Activated CD4-positive, alpha-beta memory T cell treated with anti-CD3 and anti-CD28 coated beads, Interleukin-2, amount 10 ng/mL, durations not matched to agents 7 days and 5 days (primary cell): ENCODE results near the gene ARL10. TPM values are rescaled to one million over a fixed set of nuclear protein-coding genes. Genes with fewer than 3 reads are reported as not detected.

ENCODE experiments used
- CTCF ChIA-PET: fragments of 350-600 bp; sonication (Branson Sonifier 250); formaldehyde crosslinking; loops from one replicate; lab custom pipeline; 2021; ENCODE audit warnings: antibody characterized with exemption, inconsistent platforms; lab: Charles Lee
- POLR2A ChIA-PET: fragments of 350-600 bp; sonication (Branson Sonifier 250); formaldehyde crosslinking; loops from one replicate; lab custom pipeline; 2021; ENCODE audit warnings: antibody characterized with exemption; lab: Charles Lee
- DNase-seq: peaks from one replicate; pipeline ENCODE4 v3.0.0-alpha.2; 2020
- H3K27ac Mint-ChIP-seq: one replicate; pipeline ENCODE4 v1.8.0; 2021; ENCODE audit warnings: mild to moderate bottlenecking, mixed read lengths
- H3K27me3 Mint-ChIP-seq: one replicate; pipeline ENCODE4 v1.8.0; 2021; ENCODE audit warnings: mixed read lengths
- H3K36me3 Mint-ChIP-seq: one replicate; pipeline ENCODE4 v1.8.0; 2021; ENCODE audit warnings: low read depth, mixed read lengths
- H3K4me1 Mint-ChIP-seq: one replicate; pipeline ENCODE4 v1.8.0; 2021; ENCODE audit warnings: mixed read lengths
- H3K4me3 Mint-ChIP-seq: one replicate; pipeline ENCODE4 v1.8.0; 2021; ENCODE audit warnings: mild to moderate bottlenecking, mixed read lengths
- H3K9me3 Mint-ChIP-seq: one replicate; pipeline ENCODE4 v1.8.0; 2021; ENCODE audit warnings: mixed read lengths
- total RNA-seq, 2 experiments: library from RNA; stranded (reverse); gene quantifications; one replicate each; pipeline ENCODE4 v1.2.3, GENCODE V29; 2021

Gene ARL10
- total RNA-seq, 2 experiments from 2014 or later, result 6.5 TPM

DNA sequence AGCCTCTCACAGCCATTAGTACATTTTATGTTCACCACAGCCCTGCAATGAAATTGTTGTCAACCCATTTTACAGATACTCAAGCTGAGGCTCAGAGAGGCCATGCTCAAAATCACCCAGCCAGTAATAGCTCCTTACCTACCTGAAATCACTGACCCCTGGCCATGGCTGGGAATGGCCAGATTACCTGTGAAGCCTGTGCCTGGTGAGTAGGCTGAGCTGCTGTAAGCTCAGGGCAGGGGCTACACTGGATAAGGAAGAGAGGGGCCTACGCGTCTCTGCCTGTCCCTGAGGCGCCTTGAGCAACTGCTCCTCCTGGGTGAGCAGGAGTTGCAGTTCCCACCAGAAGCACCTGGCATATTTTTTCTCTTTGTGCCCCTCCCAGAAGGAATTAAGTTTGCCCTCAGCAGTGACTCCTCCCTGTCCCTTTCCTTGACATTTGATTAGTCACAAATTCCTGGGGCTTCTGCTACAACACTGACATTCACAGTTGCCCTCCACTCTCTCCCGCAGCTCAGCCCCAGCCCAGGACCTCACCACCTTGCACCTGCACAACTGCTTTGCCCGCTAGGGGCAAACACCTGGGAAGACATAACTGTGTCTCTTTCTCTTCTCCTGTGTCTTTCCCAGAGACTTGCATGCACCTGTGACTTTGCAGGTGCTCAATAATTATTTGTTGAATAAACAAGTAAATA, 45.3 kb downstream of the ARL10 start:
- ChIA-PET CTCF (interaction anchor here (0.7 to 1.3 kb wide), 3 partner anchors 187 to 680 kb away, joined by 3 read pairs; no protein-coding TSS in a partner anchor), POLR2A (interaction anchor here (1.4 kb wide), 1 partner anchor 38 kb away, joined by 4 read pairs; the partner anchor contains the start of gene FAF2)
- no peaks in the 10 kb centered on the region for H3K27me3 Mint-ChIP-seq
- H3K36me3 Mint-ChIP-seq, result peaks cover 15% of the 10 kb centered on the region
- H3K9me3 Mint-ChIP-seq, result no peaks in the 10 kb centered on the region
- no peak overlapping the region for H3K4me3 Mint-ChIP-seq
- DNase-seq, result no peak
- H3K27ac Mint-ChIP-seq, result no peak overlapping the region
- H3K4me1 Mint-ChIP-seq, result peaks cover 34% of the 10 kb centered on the region

- ChIA-PET CTCF (no interaction called here), POLR2A (interaction anchor here (1.0 kb wide), 1 partner anchor 183 kb away, joined by 3 read pairs; no protein-coding TSS in a partner anchor)
- Mint-ChIP-seq H3K27ac (no peak overlapping the region), H3K27me3 (no peaks in the 10 kb centered on the region), H3K4me1 (peaks cover 43% of the 10 kb centered on the region), H3K36me3 (peaks cover 9% of the 10 kb centered on the region), H3K9me3 (no peaks in the 10 kb centered on the region), H3K4me3 (no peak overlapping the region)
- DNase-seq, result no peak
These were observed 47.4 kb downstream of the ARL10 start for GRCh38 chr5:176412517-176413254.

DNA sequence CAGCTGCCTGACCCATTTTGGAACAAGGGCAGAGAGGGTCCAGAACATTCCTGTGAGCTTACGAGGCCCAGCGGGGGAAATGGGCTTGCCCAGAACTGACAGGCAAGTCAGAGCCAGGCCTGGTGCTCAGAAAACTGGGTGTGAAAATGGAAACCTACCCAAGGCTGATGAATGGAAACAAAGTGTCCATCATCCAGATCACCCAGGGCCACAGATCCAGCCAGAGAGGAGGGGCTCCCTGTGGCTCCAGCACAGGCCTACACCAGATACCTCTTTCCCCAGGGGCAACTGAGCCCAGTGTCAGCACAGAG, 47.9 kb downstream of the ARL10 start:
- Mint-ChIP-seq H3K27ac (no peak overlapping the region), H3K4me3 (no peak overlapping the region), H3K9me3 (no peaks in the 10 kb centered on the region), H3K36me3 (peaks cover 6% of the 10 kb centered on the region), H3K27me3 (no peaks in the 10 kb centered on the region), H3K4me1 (peaks cover 43% of the 10 kb centered on the region)
- no peak for DNase-seq
- CTCF ChIA-PET, result interaction anchor here (1.1 kb wide), 1 partner anchor 160 kb away, joined by 3 read pairs; no protein-coding TSS in a partner anchor
- POLR2A ChIA-PET, result interaction anchor here (1.0 to 1.5 kb wide), 2 partner anchors 118 to 183 kb away, joined by 3 read pairs; no protein-coding TSS in a partner anchor

DNA sequence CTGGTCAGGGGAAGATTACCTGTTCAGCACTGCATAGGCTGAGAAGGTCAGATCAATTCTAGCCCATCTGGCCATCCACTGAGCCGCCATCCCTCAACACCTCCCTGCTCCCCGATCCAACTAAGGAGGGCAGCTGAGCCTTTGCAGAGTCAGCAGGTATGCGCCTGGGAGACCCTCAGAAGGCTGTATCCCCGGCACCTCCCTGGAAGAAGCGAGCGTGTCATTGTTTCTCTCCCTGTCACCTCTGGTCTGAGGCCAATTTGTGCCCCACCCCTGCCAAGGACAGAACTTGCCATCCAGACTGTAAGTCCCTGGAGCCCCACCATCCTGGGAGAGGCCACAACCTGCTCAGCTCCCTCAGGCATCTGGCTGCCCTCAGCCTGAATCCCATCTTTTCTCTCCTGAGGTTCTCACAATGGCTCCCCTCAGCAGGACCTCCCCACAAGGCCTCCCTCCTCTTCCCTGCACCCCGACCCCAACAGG, 48.5 kb downstream of the ARL10 start:
- ChIA-PET POLR2A (interaction anchor here (1.0 to 1.5 kb wide), 2 partner anchors 117 to 182 kb away, joined by 3 read pairs; no protein-coding TSS in a partner anchor), CTCF (interaction anchor here (1.1 kb wide), 1 partner anchor 160 kb away, joined by 3 read pairs; no protein-coding TSS in a partner anchor)
- H3K36me3 Mint-ChIP-seq, result peaks cover 6% of the 10 kb centered on the region
- DNase-seq, result no peak
- no peaks in the 10 kb centered on the region for H3K27me3 Mint-ChIP-seq
- peaks cover 43% of the 10 kb centered on the region for H3K4me1 Mint-ChIP-seq
- H3K27ac Mint-ChIP-seq, result no peak overlapping the region
- H3K4me3 Mint-ChIP-seq, result no peak overlapping the region
- H3K9me3 Mint-ChIP-seq, result no peaks in the 10 kb centered on the region

DNA sequence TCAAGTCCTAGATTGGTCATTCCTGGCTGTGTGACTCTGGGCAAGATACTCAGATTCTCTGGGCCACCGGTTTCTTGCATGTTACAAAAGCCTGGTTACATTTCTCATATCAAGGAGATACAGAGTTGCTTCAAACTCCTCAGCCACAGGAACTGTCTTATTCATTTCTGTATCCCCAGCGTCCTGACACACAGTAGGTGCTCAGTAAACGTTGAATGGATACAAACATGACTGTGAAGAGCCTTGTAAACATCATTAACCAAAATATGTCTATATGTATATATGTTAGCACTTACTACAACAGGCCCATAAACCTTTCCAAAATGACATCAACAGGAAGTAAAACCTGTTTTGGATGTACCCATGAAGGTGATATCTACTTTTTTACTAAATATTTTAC, 49.4 kb downstream of the ARL10 start:
- Mint-ChIP-seq H3K27me3 (no peaks in the 10 kb centered on the region), H3K9me3 (no peaks in the 10 kb centered on the region), H3K4me1 (peaks cover 43% of the 10 kb centered on the region), H3K27ac (peak overlapping the region; percentile 3), H3K36me3 (peaks cover 5% of the 10 kb centered on the region), H3K4me3 (peak overlapping the region; percentile 82)
- CTCF ChIA-PET, result interaction anchor here (1.1 to 3.6 kb wide), 4 partner anchors 34 to 159 kb away, joined by 3 to 22 read pairs (median 4); partner anchors contain the start of gene FAF2
- POLR2A ChIA-PET, result interaction anchor here (1.5 kb wide), 1 partner anchor 116 kb away, joined by 3 read pairs; no protein-coding TSS in a partner anchor
- DNase-seq, result no peak

DNA sequence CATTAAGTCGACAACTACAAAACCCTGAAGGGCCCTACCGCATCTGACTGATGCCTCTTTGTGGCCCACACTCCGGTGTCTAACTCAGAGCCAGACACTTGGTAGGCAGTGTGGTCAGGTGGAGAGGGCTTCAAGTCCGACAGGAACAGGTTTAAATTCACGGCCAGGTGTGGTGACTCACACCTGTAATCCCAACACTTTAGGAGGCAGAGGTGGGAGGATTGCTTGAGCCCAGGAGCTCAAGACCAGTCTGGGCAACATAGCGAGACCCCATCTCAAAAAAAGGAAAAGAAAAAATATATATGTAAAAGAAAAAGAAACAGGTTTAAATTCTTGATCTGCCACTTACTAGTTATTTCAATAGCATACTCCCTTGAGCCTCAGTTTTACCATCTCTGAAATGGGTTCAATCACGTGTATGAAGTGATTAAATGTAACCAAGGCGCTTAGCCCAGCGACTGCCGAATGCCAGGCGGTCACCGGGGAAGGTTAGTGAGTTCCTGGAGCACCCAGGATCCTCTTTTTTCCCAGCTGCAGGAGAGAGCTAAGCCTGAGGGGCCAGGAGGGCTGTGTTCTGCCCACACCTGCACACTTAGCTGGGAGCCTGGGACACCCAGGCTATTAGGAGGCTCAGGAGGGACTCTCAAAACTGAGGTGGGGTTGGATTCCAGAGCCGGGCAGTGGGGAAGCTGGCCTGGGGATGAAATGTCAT, 50.1 kb downstream of the ARL10 start:
- DNase-seq, result no peak
- ChIA-PET POLR2A (interaction anchor here (0.9 to 3.1 kb wide), 11 partner anchors 9 to 242 kb away, joined by 3 to 26 read pairs (median 6); partner anchors contain the start of genes FAF2, RNF44 and TSPAN17), CTCF (interaction anchor here (0.9 to 3.6 kb wide), 10 partner anchors 33 to 158 kb away, joined by 3 to 22 read pairs (median 10); partner anchors contain the start of genes FAF2 and RNF44)
- H3K4me1 Mint-ChIP-seq, result peaks cover 43% of the 10 kb centered on the region
- H3K27ac Mint-ChIP-seq, result peak overlapping the region; percentile 71
- peaks cover 3% of the 10 kb centered on the region for H3K27me3 Mint-ChIP-seq
- peak overlapping the region; percentile 82 for H3K4me3 Mint-ChIP-seq
- H3K36me3 Mint-ChIP-seq, result no peaks in the 10 kb centered on the region
- H3K9me3 Mint-ChIP-seq, result no peaks in the 10 kb centered on the region

- peak; percentile 91 for DNase-seq
- H3K27me3 Mint-ChIP-seq, result peaks cover 10% of the 10 kb centered on the region
These were observed 51.0 kb downstream of the ARL10 start, which contains the start of gene CLTB for GRCh38 chr5:176415952-176416924. Gene CLTB (minus strand): TSS chr5:176416539. CDS start chr5:176416363, 176 bp downstream.

GRCh38 chr5:176416965-176417364, 51.7 kb downstream of the ARL10 start:
- ChIA-PET CTCF (interaction anchor here (0.6 to 3.6 kb wide), 23 partner anchors 10 to 244 kb away, joined by 3 to 22 read pairs (median 5); partner anchors contain the start of genes FAF2 and RNF44), POLR2A (interaction anchor here (0.6 to 3.1 kb wide), 13 partner anchors 15 to 230 kb away, joined by 3 to 26 read pairs (median 4); partner anchors contain the start of genes FAF2, RNF44 and TSPAN17)
- H3K27me3 Mint-ChIP-seq, result peaks cover 14% of the 10 kb centered on the region
- no peaks in the 10 kb centered on the region for H3K36me3 Mint-ChIP-seq
- H3K4me3 Mint-ChIP-seq, result peak overlapping the region; percentile 64
- H3K27ac Mint-ChIP-seq, result no peak overlapping the region
- H3K4me1 Mint-ChIP-seq, result peaks cover 35% of the 10 kb centered on the region
- DNase-seq, result no peak
- no peaks in the 10 kb centered on the region for H3K9me3 Mint-ChIP-seq

More at GRCh38 chr5:176415952-176416924, 51.0 kb downstream of the ARL10 start, which contains the start of gene CLTB:
- H3K9me3 Mint-ChIP-seq, result no peaks in the 10 kb centered on the region
- H3K27ac Mint-ChIP-seq, result peak within 1 kb of the TSS; percentile 71
- ChIA-PET CTCF (interaction anchor here (0.6 to 3.6 kb wide), 27 partner anchors 9 to 244 kb away, joined by 3 to 22 read pairs (median 4); partner anchors contain the start of genes FAF2 and RNF44), POLR2A (interaction anchor here (0.6 to 3.1 kb wide), 19 partner anchors 10 to 241 kb away, joined by 3 to 26 read pairs (median 3); partner anchors contain the start of genes FAF2, RNF44 and TSPAN17)
- H3K4me3 Mint-ChIP-seq, result peak within 1 kb of the TSS; percentile 82
- H3K36me3 Mint-ChIP-seq, result no peaks in the 10 kb centered on the region
- H3K4me1 Mint-ChIP-seq, result peaks cover 39% of the 10 kb centered on the region

DNA sequence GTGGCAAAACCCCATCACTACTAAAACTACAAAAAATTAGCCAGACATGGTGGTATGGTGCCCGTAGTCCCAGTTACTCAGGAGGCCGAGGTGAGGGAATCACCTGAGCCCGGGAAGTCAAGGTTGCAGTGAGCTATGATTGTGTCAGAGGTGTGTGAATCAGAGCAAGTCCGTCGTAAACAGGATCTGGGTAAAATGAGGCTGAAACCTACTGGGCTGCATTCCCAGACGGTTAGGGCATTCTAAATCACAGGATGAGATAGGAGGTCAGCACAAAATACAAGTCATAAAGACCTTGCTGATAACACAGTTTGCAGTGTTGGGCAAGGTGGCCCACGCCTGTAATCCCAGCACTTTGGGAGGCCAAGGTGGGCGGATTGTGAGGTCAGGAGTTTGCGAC, 53.0 kb downstream of the ARL10 start:
- H3K27ac Mint-ChIP-seq, result no peak overlapping the region
- H3K36me3 Mint-ChIP-seq, result no peaks in the 10 kb centered on the region
- no peaks in the 10 kb centered on the region for H3K9me3 Mint-ChIP-seq
- no peak overlapping the region for H3K4me3 Mint-ChIP-seq
- peaks cover 28% of the 10 kb centered on the region for H3K4me1 Mint-ChIP-seq
- no peak for DNase-seq
- CTCF ChIA-PET, result interaction anchor here (0.9 to 3.6 kb wide), 6 partner anchors 28 to 239 kb away, joined by 3 to 22 read pairs (median 4); partner anchors contain the start of gene FAF2
- peaks cover 24% of the 10 kb centered on the region for H3K27me3 Mint-ChIP-seq
- POLR2A ChIA-PET, result interaction anchor here (3.1 kb wide), 1 partner anchor 30 kb away, joined by 18 read pairs; the partner anchor contains the start of gene FAF2

GRCh38 chr5:176420086-176420485, 54.8 kb downstream of the ARL10 start:
- H3K36me3 Mint-ChIP-seq, result no peaks in the 10 kb centered on the region
- H3K9me3 Mint-ChIP-seq, result no peaks in the 10 kb centered on the region
- peaks cover 25% of the 10 kb centered on the region for H3K27me3 Mint-ChIP-seq
- peaks cover 14% of the 10 kb centered on the region for H3K4me1 Mint-ChIP-seq
- no peak overlapping the region for H3K27ac Mint-ChIP-seq
- ChIA-PET POLR2A (no interaction called here), CTCF (interaction anchor here (1.4 kb wide), 1 partner anchor 28 kb away, joined by 3 read pairs; the partner anchor contains the start of gene FAF2)
- DNase-seq, result no peak
- no peak overlapping the region for H3K4me3 Mint-ChIP-seq
